HCT116 (cell line): ENCODE measurements around the gene TMEM269. TPM values are rescaled to one million over a fixed set of nuclear protein-coding genes. Genes with fewer than 3 reads are reported as not detected.
A peak's percentile ranks its signal among the peaks of the same experiment; 100 is the strongest.

Source experiments
- ATAC-seq: fragments of 200-7000 bp; cut with Tn5 transposase; 2 replicates; pipeline ENCODE4 v1.9.1; 2020; ENCODE audit warnings: mild to moderate bottlenecking, moderate library complexity
- BruUV-seq: library from RNA; stranded (reverse); fragments of 400-500 nt; replicated peaks from 2 replicates; lab custom pipeline; 2021; lab: Mats Ljungman, UMichigan
- CTCF ChIA-PET: fragments of 300-600 bp; sonication (Branson Sonifier 250); formaldehyde crosslinking; loops from one replicate; lab custom pipeline; 2021; ENCODE audit warnings: antibody characterized with exemption; lab: Charles Lee
- POLR2A ChIA-PET: fragments of 300-600, 350-600 bp; sonication (Branson Sonifier 250); formaldehyde crosslinking; loops from one replicate; lab custom pipeline; 2021; ENCODE audit warnings: antibody characterized with exemption; lab: Charles Lee
- RAD21 ChIA-PET, 2 experiments: fragments of 300-600 bp; sonication (Branson Sonifier 250); formaldehyde crosslinking; loops; one replicate each; lab custom pipeline; 2023; ENCODE audit warnings: low total read pairs in 2 of 2; ENCODE audit not compliant: uncharacterized antibody in 2 of 2, unreplicated experiment in 2 of 2, low non-redundant PET in 1 of 2; lab: Charles Lee
- DNase-seq: peaks from one replicate; pipeline ENCODE4 v3.0.0-alpha.2; 2010; ENCODE audit warnings: low read depth, low spot score
- H2AFZ ChIP-seq: fragments of 200-600 bp; shearing (Covaris generic), sonication (generic); 2 replicates; pipeline ENCODE4 v1.6.1; 2017; ENCODE audit warnings: low read depth, mixed run types, mixed read lengths, antibody characterized with exemption, low read length; ENCODE audit not compliant: poor library complexity, severe bottlenecking
- H3K27ac ChIP-seq: 2 replicates; pipeline ENCODE4 v1.5.1; 2012; ENCODE audit warnings: low read depth, low read length
- H3K27me3 ChIP-seq: fragments of 200-600 bp; sonication (generic); 2 replicates; pipeline ENCODE4 v1.6.1; 2016; ENCODE audit warnings: mixed run types, low read length, mixed read lengths; ENCODE audit not compliant: insufficient read depth
- H3K36me3 ChIP-seq, 2 experiments: fragments of 200-500 bp in 1 of 2; fragments of 200-600 bp in 1 of 2; sonication (Bioruptor generic) in 1 of 2; sonication (generic) in 1 of 2; 2 replicates each; pipeline versions ENCODE4 v1.5.1 to v1.6.1; 2014 to 2016; ENCODE audit warnings: low read length in 2 of 2, inconsistent platforms in 1 of 2, mixed read lengths in 1 of 2, mixed run types in 1 of 2; ENCODE audit not compliant: insufficient read depth in 2 of 2, control insufficient read depth in 1 of 2
- H3K4me1 ChIP-seq, 2 experiments: fragments of 200-600 bp in 1 of 2; sonication (generic) in 1 of 2; 2 replicates each; pipeline versions ENCODE4 v1.5.1 to v1.6.1; 2012 to 2017; ENCODE audit warnings: low read length in 2 of 2, inconsistent platforms in 1 of 2, mild to moderate bottlenecking in 1 of 2, mixed read lengths in 1 of 2, mixed run types in 1 of 2, moderate library complexity in 1 of 2; ENCODE audit not compliant: insufficient read depth in 2 of 2, control insufficient read depth in 1 of 2
- H3K4me2 ChIP-seq: fragments of 200-600 bp; sonication (generic); 2 replicates; pipeline ENCODE4 v1.6.1; 2017; ENCODE audit warnings: mixed run types, low read length, mixed read lengths
- H3K4me3 ChIP-seq, 2 experiments: fragments of 200-600 bp in 1 of 2; sonication (generic) in 1 of 2; replicated peaks in 1 of 2; 2 replicates each; pipeline ENCODE4 v1.5.1; 2011 to 2016; ENCODE audit warnings: low read length in 2 of 2, control low read depth in 1 of 2, low read depth in 1 of 2, mild to moderate bottlenecking in 1 of 2, mixed read lengths in 1 of 2, mixed run types in 1 of 2
- H3K79me2 ChIP-seq: fragments of 200-600 bp; sonication (generic); 2 replicates; pipeline ENCODE4 v1.6.1; 2017; ENCODE audit warnings: mild to moderate bottlenecking, mixed run types, low read length, moderate library complexity, mixed read lengths; ENCODE audit not compliant: insufficient read depth
- H3K9ac ChIP-seq: fragments of 200-600 bp; sonication (generic); 2 replicates; pipeline ENCODE4 v1.6.1; 2016; ENCODE audit warnings: low read length, mixed read lengths
- H3K9me2 ChIP-seq: fragments of 200-600 bp; sonication (generic), shearing (Covaris generic); 2 replicates; pipeline ENCODE4 v1.6.1; 2017; ENCODE audit warnings: mixed run types, mild to moderate bottlenecking, moderate library complexity; ENCODE audit not compliant: insufficient read depth
- H3K9me3 ChIP-seq, 2 experiments: fragments of 200-500 bp in 1 of 2; fragments of 200-600 bp in 1 of 2; sonication (Bioruptor generic) in 1 of 2; sonication (generic) in 1 of 2; 2 replicates each; pipeline ENCODE4 v1.6.1; 2014 to 2017; ENCODE audit warnings: low read length in 2 of 2, mixed read lengths in 2 of 2, inconsistent platforms in 1 of 2, low read depth in 1 of 2, mild to moderate bottlenecking in 1 of 2, mixed run types in 1 of 2, moderate library complexity in 1 of 2; ENCODE audit not compliant: control insufficient read depth in 1 of 2, insufficient read depth in 1 of 2
- H4K20me1 ChIP-seq: fragments of 200-600 bp; sonication (generic), shearing (Covaris generic); 2 replicates; pipeline ENCODE4 v1.6.1; 2017; ENCODE audit warnings: mixed run types, mild to moderate bottlenecking, moderate library complexity; ENCODE audit not compliant: insufficient read depth
- ATF3 ChIP-seq: IDR thresholded peaks from 2 replicates; pipeline ENCODE4 v1.6.1; 2012
- CEBPB ChIP-seq: IDR thresholded peaks from 2 replicates; pipeline ENCODE4 v1.6.1; 2012; ENCODE audit warnings: low read depth
- CTCF ChIP-seq, 3 experiments: fragments of 200-600 bp in 1 of 3; sonication (generic) in 1 of 3; IDR thresholded peaks in 2 of 3; conservative IDR thresholded peaks in 1 of 3; 2 replicates each; pipeline ENCODE4 v1.5.1; 2012 to 2017; ENCODE audit warnings: low read depth in 2 of 3, low read length in 2 of 3, antibody characterized with exemption in 1 of 3, borderline replicate concordance in 1 of 3, control low read depth in 1 of 3, mild to moderate bottlenecking in 1 of 3, mixed read lengths in 1 of 3, mixed run types in 1 of 3, moderate library complexity in 1 of 3; ENCODE audit not compliant: insufficient read depth in 1 of 3
- FOSL1 ChIP-seq: IDR thresholded peaks from 2 replicates; pipeline ENCODE4 v1.6.1; 2012; ENCODE audit warnings: low read depth
- JUND ChIP-seq: IDR thresholded peaks from 2 replicates; pipeline ENCODE4 v1.6.1; 2012
- POLR2AphosphoS5 ChIP-seq: IDR thresholded peaks from 2 replicates; pipeline ENCODE4 v1.6.1; 2011; ENCODE audit warnings: mild to moderate bottlenecking, low read depth, low read length, moderate library complexity
- REST ChIP-seq: IDR thresholded peaks from 2 replicates; pipeline ENCODE4 v1.6.1; 2012; ENCODE audit warnings: low read depth
- SIN3A ChIP-seq: IDR thresholded peaks from 2 replicates; pipeline ENCODE4 v1.6.1; 2012; ENCODE audit warnings: low read depth
- SRF ChIP-seq: IDR thresholded peaks from 2 replicates; pipeline ENCODE4 v1.6.1; 2012; ENCODE audit warnings: low read depth
- TCF7L2 ChIP-seq: IDR thresholded peaks from 2 replicates; pipeline ENCODE4 v1.7.0; 2011; ENCODE audit warnings: borderline replicate concordance, inconsistent platforms; ENCODE audit not compliant: insufficient read depth, insufficient read length; ENCODE audit errors: extremely low read depth
- ZFX ChIP-seq: fragments of 450-650 bp; IDR thresholded peaks from 2 replicates; pipeline ENCODE4 v1.6.1; 2017
- ZNF274 ChIP-seq: fragments of 200-500 bp; sonication (Bioruptor generic); IDR thresholded peaks from 2 replicates; pipeline ENCODE4 v1.6.1; 2014; ENCODE audit warnings: mild to moderate bottlenecking, low read depth, low read length, inconsistent platforms
- intact Hi-C: fragments of 100-400 bp; cut with micrococcal nuclease; formaldehyde crosslinking; loops from 2 replicates; pipeline ENCODE4 v1.10.0; 2022
- total RNA-seq: library from RNA; stranded (reverse); gene quantifications from one replicate; pipeline ENCODE4 v1.2.1, GENCODE V29; 2021; ENCODE audit not compliant: unreplicated experiment

Gene TMEM269
- total RNA-seq, 1 experiment from 2014 or later = 0.34 TPM

GRCh38 chr1:42768172-42768571 is 16.6 kb upstream of the TMEM269 start:
- POLR2A ChIA-PET = no interaction called here
- intact Hi-C loops = loop anchor here (10.0 kb wide), 1 partner anchor 1423 kb away; no protein-coding TSS in a partner anchor
- no peak for ATAC-seq
- RAD21 ChIA-PET = no interaction called here
- Histone ChIP-seq H3K4me2 (peak overlapping the region; percentile 77), H3K27me3 (no peaks in the 10 kb centered on the region), H4K20me1 (no peaks in the 10 kb centered on the region; the same call in 1 of the 2 replicates), H3K79me2 (peaks cover 19% of the 10 kb centered on the region), H2AFZ (no peak overlapping the region), H3K9ac (peak overlapping the region; percentile 81), H3K27ac (no peak overlapping the region), H3K4me3 (peak overlapping the region; percentile 76 to 84), H3K9me2 (no peaks in the 10 kb centered on the region), H3K4me1 (peaks cover 11 to 18% of the 10 kb centered on the region in 2 experiments; a peak in 3 of 4 replicates), H3K36me3 (no peaks in the 10 kb centered on the region), H3K9me3 (no peaks in the 10 kb centered on the region)
- CTCF ChIA-PET = interaction anchor here (3.4 kb wide), 1 partner anchor 10 kb away, joined by 23 read pairs; no protein-coding TSS in a partner anchor
- TSS peak; percentile 68 for BruUV-seq
- DNase-seq = no peak
- TF ChIP-seq ZNF274 = no peak
- TF ChIP-seq SIN3A = no peak
- TF ChIP-seq POLR2AphosphoS5 = no peak
- TF ChIP-seq ATF3 = no peak
- no peak for TF ChIP-seq JUND

- ChIA-PET RAD21 (no interaction called here), POLR2A (no interaction called here)
- intact Hi-C loops = loop anchor here (10.0 kb wide), 1 partner anchor 1425 kb away; no protein-coding TSS in a partner anchor
- H2AFZ ChIP-seq = no peak overlapping the region
- TF ChIP-seq CEBPB = no peak
- no peak for TF ChIP-seq ZNF274
- TF ChIP-seq REST = no peak
- no peak for TF ChIP-seq CTCF (IDR thresholded peaks at IDR 0.05 in 2 of 3, conservative IDR thresholded peaks at IDR 0.05 in 1 of 3; ENCODE audit: borderline replicate concordance in 1 of 3, insufficient read depth in 1 of 3, low read depth in 2 of 3, low read length in 2 of 3)
- TF ChIP-seq SIN3A = no peak
- TF ChIP-seq ZFX = no peak
- TF ChIP-seq TCF7L2 = no peak
- no peak for TF ChIP-seq FOSL1
- no peak for TF ChIP-seq SRF
- TF ChIP-seq ATF3 = no peak
- TF ChIP-seq, all 23 proteins: peak for 0
- H3K4me1 ChIP-seq = peaks cover 11 to 18% of the 10 kb centered on the region in 2 experiments; a peak in 3 of 4 replicates
- H3K4me2 ChIP-seq = no peak overlapping the region
- no TSS peak for BruUV-seq
- DNase-seq (no peak), ATAC-seq (no peak)
- no peak overlapping the region for H3K9ac ChIP-seq
- H4K20me1 ChIP-seq = no peaks in the 10 kb centered on the region; the same call in 1 of the 2 replicates
- H3K79me2 ChIP-seq = peaks cover 16% of the 10 kb centered on the region
- no peaks in the 10 kb centered on the region for H3K9me3 ChIP-seq
- H3K9me2 ChIP-seq = no peaks in the 10 kb centered on the region
- no peaks in the 10 kb centered on the region for H3K27me3 ChIP-seq
- CTCF ChIA-PET = no interaction called here
- H3K36me3 ChIP-seq = peaks cover 2 to 7% of the 10 kb centered on the region in 2 experiments; a peak in 2 of 4 replicates
- no peak overlapping the region for H3K27ac ChIP-seq
- H3K4me3 ChIP-seq = no peak overlapping the region
Measured at GRCh38 chr1:42769811-42770210, 15.0 kb upstream of the TMEM269 start.
